GM12891 (cell line): ENCODE measurements around the gene GJD3.
"Not testable (repeated sequence)": the region's sequence is repeated elsewhere in the genome, so short reads cannot be mapped to it uniquely, and the experiment has no call there.

ENCODE experiments used
- PAX5 ChIP-seq: IDR thresholded peaks from 2 replicates; pipeline ENCODE4 v1.6.1; 2011; ENCODE audit warnings: low read length, moderate library complexity, mild to moderate bottlenecking; ENCODE audit not compliant: insufficient read depth, severe bottlenecking
- POLR2AphosphoS5 ChIP-seq: IDR thresholded peaks from 2 replicates; pipeline ENCODE4 v1.6.1; 2011; ENCODE audit warnings: low read depth, low read length, control low read depth

DNA sequence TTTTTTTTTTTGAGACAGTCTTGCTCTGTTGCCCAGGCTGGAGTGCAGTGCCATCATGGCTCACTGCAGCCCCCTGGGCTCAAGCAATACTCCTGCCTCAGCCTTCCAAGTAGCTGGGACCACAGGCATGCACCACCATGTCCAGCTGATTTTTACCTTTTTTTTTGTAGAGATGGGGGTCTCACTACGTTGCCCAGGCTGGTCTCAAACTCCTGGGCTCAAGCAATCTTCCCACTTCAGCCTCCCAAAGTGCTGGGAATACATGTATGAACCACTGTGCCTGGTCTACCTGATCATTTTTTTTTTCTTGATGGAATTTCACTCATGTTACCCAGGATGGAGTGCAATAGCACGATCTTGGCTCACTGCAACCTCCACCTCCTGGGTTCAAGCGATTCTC lies 22.0 kb upstream of the GJD3 start:
- not testable (repeated sequence) for TF ChIP-seq PAX5, POLR2AphosphoS5
